Suprapubic skin (tissue), 4 donors: ENCODE measurements around the gene PPP4R1.

Source experiments
- CTCF ChIP-seq, 2 donors: fragments of 200-600 bp in 1 of 2; fragments of 450-650 bp in 1 of 2; sonication (generic) in 1 of 2; IDR thresholded peaks; one replicate each; pipeline ENCODE4 v1.5.1; 2016 to 2019; ENCODE audit warnings: antibody characterized with exemption in 2 of 2, mild to moderate bottlenecking in 1 of 2, moderate library complexity in 1 of 2
- EP300 ChIP-seq: sonication (generic); formaldehyde crosslinking; IDR thresholded peaks from one replicate; pipeline ENCODE4 v1.6.1; 2017; ENCODE audit warnings: antibody characterized with exemption
- POLR2A ChIP-seq, 2 donors: fragments of 450-650 bp; IDR thresholded peaks; one replicate each; pipeline ENCODE4 v1.6.1; 2017; ENCODE audit warnings: antibody characterized with exemption in 2 of 2, mild to moderate bottlenecking in 2 of 2, moderate library complexity in 2 of 2
- POLR2AphosphoS5 ChIP-seq, 3 donors: sonication (generic); formaldehyde crosslinking; IDR thresholded peaks; one replicate each; pipeline ENCODE4 v1.6.1; 2017; ENCODE audit warnings: antibody characterized with exemption in 3 of 3

DNA sequence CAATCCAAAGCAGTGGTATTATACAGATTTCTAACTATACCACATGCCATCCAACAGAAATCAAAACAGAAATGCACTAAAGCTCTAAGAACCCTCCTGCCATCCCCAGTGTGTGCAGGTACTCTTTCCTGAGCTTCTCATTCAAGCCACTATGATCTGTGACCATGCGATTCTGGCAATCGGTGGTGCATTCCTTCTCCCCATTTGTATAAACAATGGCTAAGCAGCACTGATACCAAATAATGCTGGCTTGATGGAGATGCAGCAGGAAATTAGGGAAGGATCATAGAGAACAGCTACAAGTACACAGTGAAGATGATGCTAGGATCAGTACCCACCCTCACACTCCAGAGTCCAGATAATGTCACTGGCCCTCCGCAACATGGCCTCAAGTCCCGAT lies 51.8 kb downstream of the PPP4R1 start:
- no peak for TF ChIP-seq POLR2A (IDR thresholded peaks at IDR 0.05)
- TF ChIP-seq CTCF (IDR thresholded peaks at IDR 0.05): no peak
- no peak for TF ChIP-seq POLR2AphosphoS5 (IDR thresholded peaks at IDR 0.05)
- no peak for TF ChIP-seq EP300
